Activated effector memory CD4-positive, alpha-beta T cell treated with anti-CD3 and anti-CD28 coated beads, Interleukin-2, amount 50 U/mL, for 16 hours (primary cell): ENCODE data around the gene HILPDA.

ENCODE experiments used
- DNase-seq: peaks from one replicate; pipeline ENCODE4 v3.0.0-alpha.2; 2020

The HILPDA gene

GRCh38 chr7:128455543-128456254 is at the start of gene HILPDA:
HILPDA (plus strand) TSS chr7:128455878; CDS start chr7:128457269, 1,391 bp downstream.
- DNase-seq, result peak; percentile 98

GRCh38 chr7:128406314-128407232 is 49.1 kb upstream of the HILPDA start:
- DNase-seq, result no peak

- no peak for DNase-seq
These were observed 48.5 kb upstream of the HILPDA start for GRCh38 chr7:128407233-128407589.

- DNase-seq, result no peak
These were observed 47.6 kb upstream of the HILPDA start for GRCh38 chr7:128407751-128408708.

GRCh38 chr7:128408709-128409595 is 46.7 kb upstream of the HILPDA start:
- no peak for DNase-seq

- peak; percentile 95 for DNase-seq
These were observed 45.9 kb upstream of the HILPDA start, which contains the start of gene IMPDH1 for GRCh38 chr7:128409596-128410450. IMPDH1 (minus strand) TSS chr7:128409982; CDS start chr7:128409901, 81 bp downstream.

- no peak for DNase-seq
These were observed 45.3 kb upstream of the HILPDA start for GRCh38 chr7:128410451-128410753.

- no peak for DNase-seq
These were observed 40.4 kb upstream of the HILPDA start for GRCh38 chr7:128415217-128415785.

GRCh38 chr7:128417071-128417470 is 38.6 kb upstream of the HILPDA start:
- no peak for DNase-seq

- no peak for DNase-seq
These were observed 36.4 kb upstream of the HILPDA start for GRCh38 chr7:128419257-128419656.

- DNase-seq, result no peak
These were observed 34.9 kb upstream of the HILPDA start for GRCh38 chr7:128420773-128421172.

- no peak for DNase-seq
These were observed 34.3 kb upstream of the HILPDA start for GRCh38 chr7:128421384-128421783.

GRCh38 chr7:128422037-128422436 is 33.6 kb upstream of the HILPDA start:
- DNase-seq, result no peak

- DNase-seq, result no peak
These were observed 32.8 kb upstream of the HILPDA start for GRCh38 chr7:128422842-128423241.

GRCh38 chr7:128424686-128425275 is 30.9 kb upstream of the HILPDA start:
- DNase-seq, result no peak

GRCh38 chr7:128425850-128426249 is 29.8 kb upstream of the HILPDA start:
- DNase-seq, result peak; percentile 93

- peak; percentile 66 for DNase-seq
These were observed 28.3 kb upstream of the HILPDA start for GRCh38 chr7:128427289-128427891.

GRCh38 chr7:128430207-128430606 is 25.5 kb upstream of the HILPDA start:
- no peak for DNase-seq

- DNase-seq, result no peak
These were observed 24.5 kb upstream of the HILPDA start for GRCh38 chr7:128431221-128431620.

GRCh38 chr7:128431754-128432153 is 23.9 kb upstream of the HILPDA start:
- DNase-seq, result no peak
